Measurements from ENCODE around the gene DAPP1. TPM values are rescaled to one million over a fixed set of nuclear protein-coding genes. Genes with fewer than 3 reads are reported as not detected.

Gene DAPP1
- total RNA-seq, 1 donor from 2014 or later, result not detected

- Mint-ChIP-seq H3K9me3 (ENCODE audit: unreplicated experiment) (no peaks in the 10 kb centered on the region), H3K27me3 (ENCODE audit: unreplicated experiment) (peaks cover 2% of the 10 kb centered on the region), H3K27ac (ENCODE audit: unreplicated experiment) (no peak overlapping the region), H3K4me1 (ENCODE audit: low read depth, unreplicated experiment) (no peaks in the 10 kb centered on the region), H3K4me3 (ENCODE audit: unreplicated experiment) (no peak overlapping the region), H3K36me3 (ENCODE audit: unreplicated experiment) (no peaks in the 10 kb centered on the region)
- TF ChIP-seq CTCF (IDR thresholded peaks at IDR 0.05; ENCODE audit: partially characterized antibody, unreplicated experiment), result no peak
- DNase-seq, result no peak
Observed at GRCh38 chr4:99852199-99852749, 35.6 kb downstream of the DAPP1 start.

- H3K4me1 Mint-ChIP-seq (ENCODE audit: low read depth, unreplicated experiment), result no peaks in the 10 kb centered on the region
- TF ChIP-seq CTCF (IDR thresholded peaks at IDR 0.05; ENCODE audit: partially characterized antibody, unreplicated experiment), result no peak
- peaks cover 2% of the 10 kb centered on the region for H3K27me3 Mint-ChIP-seq (ENCODE audit: unreplicated experiment)
- no peaks in the 10 kb centered on the region for H3K36me3 Mint-ChIP-seq (ENCODE audit: unreplicated experiment)
- H3K9me3 Mint-ChIP-seq (ENCODE audit: unreplicated experiment), result no peaks in the 10 kb centered on the region
- H3K27ac Mint-ChIP-seq (ENCODE audit: unreplicated experiment), result no peak overlapping the region
- no peak overlapping the region for H3K4me3 Mint-ChIP-seq (ENCODE audit: unreplicated experiment)
- DNase-seq, result no peak
Observed at GRCh38 chr4:99853190-99853589, 36.6 kb downstream of the DAPP1 start.

DNA sequence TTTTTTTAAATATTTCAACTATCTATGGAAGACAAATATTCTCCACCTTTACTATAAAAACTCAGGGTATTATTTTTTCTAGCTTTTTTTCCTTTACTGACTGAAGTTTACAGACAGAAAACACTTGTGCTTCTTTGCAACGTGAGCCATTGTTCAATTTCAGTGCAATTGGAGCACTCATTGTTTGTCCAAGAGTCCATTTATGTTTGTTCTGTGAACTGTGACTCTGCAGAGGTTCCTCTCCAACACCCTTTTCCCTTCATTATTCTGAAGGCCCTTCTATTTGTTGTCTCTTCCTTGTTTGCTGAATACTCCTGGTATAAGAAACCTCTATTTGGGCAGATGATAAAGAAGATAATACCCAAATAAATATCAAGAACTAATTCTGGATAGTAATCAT lies 37.4 kb downstream of the DAPP1 start:
- peaks cover 2% of the 10 kb centered on the region for H3K27me3 Mint-ChIP-seq (ENCODE audit: unreplicated experiment)
- H3K36me3 Mint-ChIP-seq (ENCODE audit: unreplicated experiment), result no peaks in the 10 kb centered on the region
- H3K9me3 Mint-ChIP-seq (ENCODE audit: unreplicated experiment), result no peaks in the 10 kb centered on the region
- no peak for TF ChIP-seq CTCF (IDR thresholded peaks at IDR 0.05; ENCODE audit: partially characterized antibody, unreplicated experiment)
- H3K27ac Mint-ChIP-seq (ENCODE audit: unreplicated experiment), result no peak overlapping the region
- H3K4me1 Mint-ChIP-seq (ENCODE audit: low read depth, unreplicated experiment), result no peaks in the 10 kb centered on the region
- no peak overlapping the region for H3K4me3 Mint-ChIP-seq (ENCODE audit: unreplicated experiment)
- DNase-seq, result no peak

GRCh38 chr4:99855678-99856077 lies 39.1 kb downstream of the DAPP1 start:
- H3K36me3 Mint-ChIP-seq (ENCODE audit: unreplicated experiment), result no peaks in the 10 kb centered on the region
- peaks cover 2% of the 10 kb centered on the region for H3K27me3 Mint-ChIP-seq (ENCODE audit: unreplicated experiment)
- no peak overlapping the region for H3K4me3 Mint-ChIP-seq (ENCODE audit: unreplicated experiment)
- H3K9me3 Mint-ChIP-seq (ENCODE audit: unreplicated experiment), result no peaks in the 10 kb centered on the region
- DNase-seq, result no peak
- TF ChIP-seq CTCF (IDR thresholded peaks at IDR 0.05; ENCODE audit: partially characterized antibody, unreplicated experiment), result no peak
- no peaks in the 10 kb centered on the region for H3K4me1 Mint-ChIP-seq (ENCODE audit: low read depth, unreplicated experiment)
- H3K27ac Mint-ChIP-seq (ENCODE audit: unreplicated experiment), result no peak overlapping the region

DNA sequence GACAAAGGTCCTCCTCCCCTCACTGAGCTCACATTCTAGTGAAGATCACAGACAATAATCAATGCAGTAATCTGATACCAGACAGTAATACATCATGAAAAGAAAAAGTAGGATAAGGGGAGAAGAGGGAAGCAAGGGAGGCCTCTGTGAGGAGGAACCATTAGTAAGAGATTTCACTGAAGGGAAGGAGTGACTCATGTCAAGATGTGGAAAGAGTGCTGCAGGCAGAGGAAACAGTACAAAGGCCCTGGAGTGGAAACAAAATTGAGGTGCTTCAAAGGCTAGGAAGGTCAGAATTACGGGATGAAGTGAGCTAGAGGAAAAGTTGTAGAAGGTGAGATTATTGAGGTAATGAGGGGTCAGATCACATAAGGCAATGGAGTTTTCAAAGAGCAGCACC lies 39.5 kb downstream of the DAPP1 start:
- DNase-seq, result no peak
- TF ChIP-seq CTCF (IDR thresholded peaks at IDR 0.05; ENCODE audit: partially characterized antibody, unreplicated experiment), result no peak
- H3K9me3 Mint-ChIP-seq (ENCODE audit: unreplicated experiment), result no peaks in the 10 kb centered on the region
- H3K4me3 Mint-ChIP-seq (ENCODE audit: unreplicated experiment), result no peak overlapping the region
- no peaks in the 10 kb centered on the region for H3K36me3 Mint-ChIP-seq (ENCODE audit: unreplicated experiment)
- no peaks in the 10 kb centered on the region for H3K4me1 Mint-ChIP-seq (ENCODE audit: low read depth, unreplicated experiment)
- H3K27me3 Mint-ChIP-seq (ENCODE audit: unreplicated experiment), result peaks cover 2% of the 10 kb centered on the region
- no peak overlapping the region for H3K27ac Mint-ChIP-seq (ENCODE audit: unreplicated experiment)

Data from glutamatergic neuron (in vitro differentiated cells).